GM19467 (cell line): ENCODE results near the gene ACTRT1.

Source experiments
- ATAC-seq: cut with Tn5 transposase; IDR thresholded peaks from one replicate; pipeline ENCODE4 v1.9.1; 2021; ENCODE audit warnings: mild to moderate bottlenecking, moderate library complexity; ENCODE audit not compliant: unreplicated experiment

ACTRT1 gene

GRCh38 chrX:128052303-128052702 is at the start of gene ACTRT1:
TSS of gene ACTRT1 (minus strand) at chrX:128052403. CDS start at chrX:128052206, 197 bp downstream.
- no peak for ATAC-seq

GRCh38 chrX:128078545-128078944 is 26.3 kb upstream of the ACTRT1 start:
- no peak for ATAC-seq

- ATAC-seq: no peak
Measured at GRCh38 chrX:128057421-128057820, 5.2 kb upstream of the ACTRT1 start.

- ATAC-seq: no peak
Measured at GRCh38 chrX:128051526-128051925, 677 bp downstream of the ACTRT1 start.

GRCh38 chrX:128035318-128035717 is 16.9 kb downstream of the ACTRT1 start:
- ATAC-seq: no peak

- no peak for ATAC-seq
Measured at GRCh38 chrX:128021566-128021965, 30.6 kb downstream of the ACTRT1 start.

GRCh38 chrX:128020701-128021100 is 31.5 kb downstream of the ACTRT1 start:
- no peak for ATAC-seq

- no peak for ATAC-seq
Measured at GRCh38 chrX:128019218-128019617, 33.0 kb downstream of the ACTRT1 start.

GRCh38 chrX:128012015-128012414 is 40.2 kb downstream of the ACTRT1 start:
- ATAC-seq: no peak

GRCh38 chrX:128007882-128008281 is 44.3 kb downstream of the ACTRT1 start:
- no peak for ATAC-seq
